ENCODE data around the gene PLAGL2.
"Not testable (repeated sequence)": the region's sequence is repeated elsewhere in the genome, so short reads cannot be mapped to it uniquely, and the experiment has no call there.

PLAGL2 gene

GRCh38 chr20:32183947-32184635 lies 23.5 kb downstream of the PLAGL2 start:
- DNase-seq (ENCODE audit: low read depth in 2 of 2): no peak

- no peak for DNase-seq (ENCODE audit: low read depth in 2 of 2)
Measured at GRCh38 chr20:32181606-32182005, 25.9 kb downstream of the PLAGL2 start.

- DNase-seq (ENCODE audit: low read depth in 2 of 2): no peak
Measured at GRCh38 chr20:32179934-32180333, 27.6 kb downstream of the PLAGL2 start.

GRCh38 chr20:32179515-32179914 lies 28.0 kb downstream of the PLAGL2 start:
- no peak for DNase-seq (ENCODE audit: low read depth in 2 of 2)

- DNase-seq (ENCODE audit: low read depth in 2 of 2): not testable (repeated sequence)
Measured at GRCh38 chr20:32177696-32178095, 29.8 kb downstream of the PLAGL2 start.

GRCh38 chr20:32168184-32168910 lies 39.2 kb downstream of the PLAGL2 start:
- DNase-seq (ENCODE audit: low read depth in 2 of 2): no peak

- DNase-seq (ENCODE audit: low read depth in 2 of 2): no peak
Measured at GRCh38 chr20:32167552-32167951, 40.0 kb downstream of the PLAGL2 start.

GRCh38 chr20:32165836-32166545 lies 41.6 kb downstream of the PLAGL2 start:
- no peak for DNase-seq (ENCODE audit: low read depth in 2 of 2)

GRCh38 chr20:32164984-32165735 lies 42.4 kb downstream of the PLAGL2 start:
- DNase-seq (ENCODE audit: low read depth in 2 of 2): no peak

- no peak for DNase-seq (ENCODE audit: low read depth in 2 of 2)
Measured at GRCh38 chr20:32163951-32164350, 43.6 kb downstream of the PLAGL2 start.

- no peak for DNase-seq (ENCODE audit: low read depth in 2 of 2)
Measured at GRCh38 chr20:32162351-32162750, 45.2 kb downstream of the PLAGL2 start.

- no peak for DNase-seq (ENCODE audit: low read depth in 2 of 2)
Measured at GRCh38 chr20:32160341-32160740, 47.2 kb downstream of the PLAGL2 start.

- DNase-seq (ENCODE audit: low read depth in 2 of 2): no peak
Measured at GRCh38 chr20:32159766-32160221, 47.7 kb downstream of the PLAGL2 start.

GRCh38 chr20:32158943-32159660 lies 48.4 kb downstream of the PLAGL2 start:
- no peak for DNase-seq (ENCODE audit: low read depth in 2 of 2)

GRCh38 chr20:32158351-32158750 lies 49.2 kb downstream of the PLAGL2 start:
- DNase-seq (ENCODE audit: low read depth in 2 of 2): no peak

- no peak for DNase-seq (ENCODE audit: low read depth in 2 of 2)
Measured at GRCh38 chr20:32157611-32158010, 49.9 kb downstream of the PLAGL2 start.

- no peak for DNase-seq (ENCODE audit: low read depth in 2 of 2)
Measured at GRCh38 chr20:32155017-32155981, 52.2 kb downstream of the PLAGL2 start.

- DNase-seq (ENCODE audit: low read depth in 2 of 2): no peak
Measured at GRCh38 chr20:32153771-32154170, 53.8 kb downstream of the PLAGL2 start.

GRCh38 chr20:32153156-32153665 lies 54.3 kb downstream of the PLAGL2 start:
- no peak for DNase-seq (ENCODE audit: low read depth in 2 of 2)

Data from stimulated activated CD8-positive, alpha-beta memory T cell treated with anti-CD3 and anti-CD28 coated beads, Interleukin-7, amount 100 ng/mL, for 1 hour (primary cell).